Esophagus muscularis mucosa (tissue), 3 donors: Measurements from ENCODE around the gene RAB9B.

Experiments used
- CTCF ChIP-seq, 3 experiments: fragments of 200-600 bp in 2 of 3; fragments of 450-650 bp in 1 of 3; sonication (generic) in 2 of 3; IDR thresholded peaks; one replicate each; pipeline ENCODE4 v1.5.1; 2017 to 2019; ENCODE audit warnings: antibody characterized with exemption in 3 of 3, mild to moderate bottlenecking in 2 of 3, moderate library complexity in 1 of 3
- POLR2A ChIP-seq: fragments of 450-650 bp; IDR thresholded peaks from one replicate; pipeline ENCODE4 v1.6.1; 2017; ENCODE audit warnings: antibody characterized with exemption, moderate library complexity, mild to moderate bottlenecking, low read depth
- POLR2AphosphoS5 ChIP-seq, 2 donors: sonication (generic); formaldehyde crosslinking; IDR thresholded peaks; one replicate each; pipeline ENCODE4 v1.6.1; 2017; ENCODE audit warnings: antibody characterized with exemption in 2 of 2

GRCh38 chrX:103839404-103839803, 7.3 kb upstream of the RAB9B start:
- no peak for TF ChIP-seq POLR2A
- TF ChIP-seq CTCF (IDR thresholded peaks at IDR 0.05), result no peak
- no peak for TF ChIP-seq POLR2AphosphoS5 (IDR thresholded peaks at IDR 0.05)
